Smooth muscle cell (in vitro differentiated cells): Measurements from ENCODE around the gene WDR88. TPM values are rescaled to one million over a fixed set of nuclear protein-coding genes. Genes with fewer than 3 reads are reported as not detected.

Source experiments
- DNase-seq: peaks from one replicate; lab custom pipeline; 2025; ENCODE audit not compliant: unreplicated experiment; lab: John Stamatoyannopoulos, UW
- H2AFZ ChIP-seq: fragments of 200-600 bp; sonication (generic); 2 replicates; pipeline ENCODE4 v1.6.0; 2016; ENCODE audit warnings: antibody characterized with exemption, low read depth, mild to moderate bottlenecking
- H3F3A ChIP-seq: fragments of 200-600 bp; sonication (generic); 2 replicates; pipeline ENCODE4 v1.6.0; 2017; ENCODE audit warnings: antibody characterized with exemption, low read depth
- H3K27ac ChIP-seq: fragments of 200-600 bp; sonication (generic); 2 replicates; pipeline ENCODE4 v1.5.1; 2016; ENCODE audit warnings: low read depth, mild to moderate bottlenecking
- H3K27me3 ChIP-seq: fragments of 200-600 bp; sonication (generic); 2 replicates; pipeline ENCODE4 v1.6.1; 2016; ENCODE audit warnings: low read depth, mild to moderate bottlenecking
- H3K36me3 ChIP-seq: fragments of 200-600 bp; sonication (generic); 2 replicates; pipeline ENCODE4 v1.5.1; 2016; ENCODE audit warnings: low read depth
- H3K4me1 ChIP-seq: fragments of 200-600 bp; sonication (generic); 2 replicates; pipeline ENCODE4 v1.5.1; 2016; ENCODE audit warnings: low read depth
- H3K4me2 ChIP-seq: fragments of 200-600 bp; sonication (generic); 2 replicates; pipeline ENCODE4 v1.6.0; 2016; ENCODE audit warnings: mild to moderate bottlenecking
- H3K4me3 ChIP-seq: fragments of 200-600 bp; sonication (generic); 2 replicates; pipeline ENCODE4 v1.5.1; 2016; ENCODE audit warnings: mild to moderate bottlenecking
- H3K79me2 ChIP-seq: fragments of 200-600 bp; sonication (generic); 2 replicates; pipeline ENCODE4 v1.6.0; 2016; ENCODE audit warnings: low read depth, mild to moderate bottlenecking
- H3K9ac ChIP-seq: fragments of 200-600 bp; sonication (generic); 2 replicates; pipeline ENCODE4 v1.6.0; 2016; ENCODE audit warnings: low read depth
- H3K9me3 ChIP-seq: fragments of 200-600 bp; sonication (generic); replicated peaks from 2 replicates; pipeline ENCODE4 v1.5.1; 2016; ENCODE audit warnings: low read depth
- H4K20me1 ChIP-seq: fragments of 200-600 bp; sonication (generic); 2 replicates; pipeline ENCODE4 v1.6.0; 2016; ENCODE audit warnings: low read depth
- WGBS: methylation state at CpG from one replicate; pipeline ENCODE4 v1.1.7; 2016; ENCODE audit warnings: low lambda C conversion rate; 5-methylcytosine and 5-hydroxymethylcytosine counted together
- polyA plus RNA-seq: library from polyadenylated mRNA; unstranded; fragments of >200 nt; fragmentation: Nextera tagmentation; extraction: Ambion mirVana; gene quantifications from 2 replicates; pipeline ENCODE4 v1.2.1, GENCODE V29; 2016
- total RNA-seq: library from RNA; depleted of rRNA; stranded (reverse); fragments of >200 nt; gene quantifications from 2 replicates; pipeline ENCODE4 v1.2.3, GENCODE V29; 2014
- TF ChIP-seq, protein P1 (sequence below): fragments of 200-600 bp; sonication (generic); IDR thresholded peaks from 2 replicates; pipeline ENCODE4 v1.5.1; 2017; ENCODE audit warnings: borderline replicate concordance, mild to moderate bottlenecking, antibody characterized with exemption; ENCODE audit not compliant: insufficient read depth, poor library complexity, severe bottlenecking

Gene WDR88
- total and polyA plus RNA-seq, 2 experiments from 2014 or later: not detected

DNA sequence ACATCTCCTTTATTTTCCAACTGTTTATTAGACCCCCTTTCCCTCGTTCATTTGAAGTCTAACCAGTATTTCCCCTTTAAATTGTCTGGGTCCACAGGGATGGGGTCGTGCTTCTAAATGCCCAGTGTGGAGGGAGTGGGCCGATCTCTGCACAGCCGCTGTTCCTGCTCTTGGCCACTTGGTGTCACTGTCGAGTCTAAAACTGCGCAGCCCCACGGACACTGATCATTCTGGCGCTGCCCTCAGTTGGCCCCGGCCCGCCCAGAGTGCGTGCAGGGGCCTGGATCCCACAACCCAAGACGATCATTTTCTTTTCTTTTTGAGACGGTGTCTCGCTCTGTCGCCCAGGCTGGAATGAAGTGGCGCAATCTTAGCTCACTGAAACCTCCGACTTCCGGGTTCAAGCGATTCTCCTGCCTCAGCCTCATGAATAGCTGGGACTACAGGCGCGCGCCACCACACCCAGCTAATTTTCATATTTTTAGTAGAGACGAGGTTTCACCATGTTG is 12.0 kb downstream of the WDR88 start:
- H3K9me3 ChIP-seq: no peaks in the 10 kb centered on the region
- H3F3A ChIP-seq: no peaks in the 10 kb centered on the region
- H3K4me1 ChIP-seq: no peaks in the 10 kb centered on the region
- H2AFZ ChIP-seq: no peak overlapping the region
- no peaks in the 10 kb centered on the region for H4K20me1 ChIP-seq
- WGBS: 36% methylated on average over 23 of the region's 23 CpGs
- H3K79me2 ChIP-seq: no peaks in the 10 kb centered on the region
- peak overlapping the region; percentile 41 for H3K4me2 ChIP-seq
- no peak overlapping the region for H3K27ac ChIP-seq
- H3K4me3 ChIP-seq: no peak overlapping the region
- DNase-seq: no peak
- no peaks in the 10 kb centered on the region for H3K36me3 ChIP-seq
- H3K9ac ChIP-seq: no peak overlapping the region
- no peaks in the 10 kb centered on the region for H3K27me3 ChIP-seq
- TF ChIP-seq, protein P1, sequence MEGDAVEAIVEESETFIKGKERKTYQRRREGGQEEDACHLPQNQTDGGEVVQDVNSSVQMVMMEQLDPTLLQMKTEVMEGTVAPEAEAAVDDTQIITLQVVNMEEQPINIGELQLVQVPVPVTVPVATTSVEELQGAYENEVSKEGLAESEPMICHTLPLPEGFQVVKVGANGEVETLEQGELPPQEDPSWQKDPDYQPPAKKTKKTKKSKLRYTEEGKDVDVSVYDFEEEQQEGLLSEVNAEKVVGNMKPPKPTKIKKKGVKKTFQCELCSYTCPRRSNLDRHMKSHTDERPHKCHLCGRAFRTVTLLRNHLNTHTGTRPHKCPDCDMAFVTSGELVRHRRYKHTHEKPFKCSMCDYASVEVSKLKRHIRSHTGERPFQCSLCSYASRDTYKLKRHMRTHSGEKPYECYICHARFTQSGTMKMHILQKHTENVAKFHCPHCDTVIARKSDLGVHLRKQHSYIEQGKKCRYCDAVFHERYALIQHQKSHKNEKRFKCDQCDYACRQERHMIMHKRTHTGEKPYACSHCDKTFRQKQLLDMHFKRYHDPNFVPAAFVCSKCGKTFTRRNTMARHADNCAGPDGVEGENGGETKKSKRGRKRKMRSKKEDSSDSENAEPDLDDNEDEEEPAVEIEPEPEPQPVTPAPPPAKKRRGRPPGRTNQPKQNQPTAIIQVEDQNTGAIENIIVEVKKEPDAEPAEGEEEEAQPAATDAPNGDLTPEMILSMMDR: peak; percentile 93

DNA sequence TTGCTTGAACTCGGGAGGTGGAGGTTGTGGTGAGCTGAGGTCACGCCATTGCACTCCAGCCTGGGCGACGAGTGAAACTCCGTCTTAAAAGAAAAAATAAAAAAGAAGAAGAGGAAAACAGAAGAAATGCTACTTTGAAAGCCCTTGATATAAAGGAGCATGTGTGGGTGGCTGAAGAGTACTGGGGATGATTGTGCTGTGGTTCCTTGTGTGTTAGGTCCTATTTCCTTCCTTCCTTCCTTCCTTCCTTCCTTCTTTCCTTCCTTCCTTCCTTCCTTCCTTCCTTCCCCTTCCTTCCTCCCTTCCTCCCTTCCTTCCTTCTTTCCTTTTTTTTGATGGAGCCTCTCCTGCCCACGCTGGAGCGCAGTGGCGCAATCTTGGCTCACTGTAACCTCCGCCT is 14.3 kb downstream of the WDR88 start:
- Histone ChIP-seq H2AFZ (no peak overlapping the region), H3K9me3 (no peaks in the 10 kb centered on the region), H3K36me3 (no peaks in the 10 kb centered on the region), H3K27me3 (no peaks in the 10 kb centered on the region), H3K79me2 (no peaks in the 10 kb centered on the region), H3K4me1 (no peaks in the 10 kb centered on the region), H3K9ac (no peak overlapping the region), H4K20me1 (no peaks in the 10 kb centered on the region), H3K4me2 (no peak overlapping the region), H3K4me3 (no peak overlapping the region), H3K27ac (no peak overlapping the region), H3F3A (no peaks in the 10 kb centered on the region)
- 91% methylated on average over 9 of the region's 9 CpGs for WGBS
- no peak for DNase-seq
- TF ChIP-seq, protein P1: no peak

DNA sequence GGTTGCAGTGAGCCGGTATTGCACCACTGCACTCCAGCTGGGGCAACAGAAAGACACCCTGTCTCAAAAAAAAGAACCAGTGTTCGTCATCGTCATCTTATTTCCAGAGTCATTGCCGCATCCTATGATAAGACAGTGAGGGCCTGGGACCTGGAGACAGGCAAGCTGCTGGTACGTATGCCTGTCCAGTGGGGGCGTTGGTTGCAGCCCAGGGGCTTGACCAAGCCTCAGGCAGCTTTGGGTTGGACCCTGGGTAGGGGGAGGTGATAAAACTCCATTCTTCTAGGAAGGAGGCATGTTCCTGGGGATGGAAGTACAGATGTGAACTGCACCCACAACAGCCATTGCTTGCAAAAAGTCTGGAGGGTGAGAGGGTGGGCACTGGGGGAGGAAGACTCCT is 15.6 kb downstream of the WDR88 start:
- no peaks in the 10 kb centered on the region for H4K20me1 ChIP-seq
- no peaks in the 10 kb centered on the region for H3K9me3 ChIP-seq
- 86% methylated on average over 6 of the region's 6 CpGs for WGBS
- TF ChIP-seq, protein P1: no peak
- H3K36me3 ChIP-seq: no peaks in the 10 kb centered on the region
- H3K27ac ChIP-seq: no peak overlapping the region
- H3K4me3 ChIP-seq: no peak overlapping the region
- no peaks in the 10 kb centered on the region for H3K27me3 ChIP-seq
- H3K9ac ChIP-seq: no peak overlapping the region
- no peaks in the 10 kb centered on the region for H3K79me2 ChIP-seq
- DNase-seq: no peak
- no peak overlapping the region for H2AFZ ChIP-seq
- H3F3A ChIP-seq: no peaks in the 10 kb centered on the region
- H3K4me1 ChIP-seq: no peaks in the 10 kb centered on the region
- H3K4me2 ChIP-seq: no peak overlapping the region

DNA sequence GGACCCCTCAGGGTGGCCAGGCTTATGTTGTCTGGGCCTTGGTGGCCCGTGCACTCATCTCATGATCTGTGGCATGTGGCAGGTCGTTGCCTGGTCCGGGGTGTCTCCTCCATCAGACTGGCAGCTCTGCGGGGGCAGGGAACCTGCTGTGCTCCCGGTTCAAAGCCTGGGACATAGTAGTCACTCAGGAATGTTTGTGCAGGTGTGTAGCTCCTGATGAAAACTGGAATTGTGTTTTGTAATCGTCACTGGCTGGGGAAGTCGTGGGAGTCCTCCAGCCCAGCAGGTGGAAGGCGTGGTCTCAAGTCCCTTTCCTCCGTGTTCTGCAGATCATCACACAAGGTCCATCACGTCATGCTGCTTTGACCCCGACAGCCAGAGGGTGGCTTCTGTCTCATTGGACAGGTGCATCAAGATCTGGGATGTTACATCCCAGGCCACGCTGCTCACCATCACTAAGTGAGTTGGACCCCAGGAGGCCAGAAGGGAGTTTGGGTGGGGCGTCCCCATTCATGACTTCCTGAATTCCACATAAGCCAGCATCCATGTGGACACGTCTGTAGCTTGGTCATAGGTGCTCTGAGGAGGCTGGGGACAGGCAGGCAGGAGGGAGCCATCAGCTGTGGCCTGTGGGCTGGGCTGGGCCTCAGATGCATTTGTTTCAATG is 19.1 kb downstream of the WDR88 start:
- Histone ChIP-seq H3K4me3 (no peak overlapping the region), H3K9ac (no peak overlapping the region), H3K4me2 (no peak overlapping the region), H3K27ac (no peak overlapping the region), H3F3A (no peaks in the 10 kb centered on the region), H3K9me3 (no peaks in the 10 kb centered on the region), H3K27me3 (no peaks in the 10 kb centered on the region), H4K20me1 (no peaks in the 10 kb centered on the region), H3K79me2 (no peaks in the 10 kb centered on the region), H3K4me1 (no peaks in the 10 kb centered on the region), H2AFZ (no peak overlapping the region), H3K36me3 (no peaks in the 10 kb centered on the region)
- TF ChIP-seq, protein P1: no peak
- WGBS: 87% methylated on average over 14 of the region's 14 CpGs
- no peak for DNase-seq
